GM18499 (cell line): Measurements from ENCODE around the gene POTEG.
"Not testable (repeated sequence)": the region's sequence is repeated elsewhere in the genome, so short reads cannot be mapped to it uniquely, and the experiment has no call there.

Source experiments
- ATAC-seq: cut with Tn5 transposase; IDR thresholded peaks from one replicate; pipeline ENCODE4 v1.9.1; 2021; ENCODE audit warnings: moderate number of reproducible peaks; ENCODE audit not compliant: insufficient read depth, unreplicated experiment

POTEG gene

GRCh38 chr14:19380137-19380536, 54.0 kb downstream of the POTEG start:
- not testable (repeated sequence) for ATAC-seq

- ATAC-seq, result not testable (repeated sequence)
These were observed 59.7 kb downstream of the POTEG start for GRCh38 chr14:19374451-19374903.

- not testable (repeated sequence) for ATAC-seq
These were observed 61.2 kb downstream of the POTEG start for GRCh38 chr14:19372813-19373500.

GRCh38 chr14:19371767-19372166, 62.4 kb downstream of the POTEG start:
- ATAC-seq, result not testable (repeated sequence)

- not testable (repeated sequence) for ATAC-seq
These were observed 71.3 kb downstream of the POTEG start for GRCh38 chr14:19362803-19363202.

GRCh38 chr14:19362323-19362722, 71.8 kb downstream of the POTEG start:
- not testable (repeated sequence) for ATAC-seq

- ATAC-seq, result not testable (repeated sequence)
These were observed 72.4 kb downstream of the POTEG start for GRCh38 chr14:19361636-19362253.

- ATAC-seq, result not testable (repeated sequence)
These were observed 73.1 kb downstream of the POTEG start for GRCh38 chr14:19360937-19361635.
